Spinal cord (tissue), 10 donors: ENCODE data around the gene CCDC50. TPM values are rescaled to one million over a fixed set of nuclear protein-coding genes. Genes with fewer than 3 reads are reported as not detected.

Experiments used
- DNase-seq, 6 donors: peaks; one replicate each; pipeline versions ENCODE4 v3.0.0 to v3.0.0-alpha.2; 2013 to 2015; ENCODE audit warnings: low spot score in 6 of 6, low read depth in 4 of 6
- H3K27ac ChIP-seq: one replicate; pipeline ENCODE4 v1.5.1; 2013; ENCODE audit warnings: low read depth, low read length, control low read depth
- H3K27me3 ChIP-seq: one replicate; pipeline ENCODE4 v1.6.1; 2013; ENCODE audit warnings: low read length; ENCODE audit not compliant: control insufficient read depth, insufficient read depth
- H3K36me3 ChIP-seq: one replicate; pipeline ENCODE4 v1.6.1; 2013; ENCODE audit warnings: low read length; ENCODE audit not compliant: control insufficient read depth, insufficient read depth
- H3K4me1 ChIP-seq: one replicate; pipeline ENCODE4 v1.6.1; 2013; ENCODE audit warnings: low read length; ENCODE audit not compliant: control insufficient read depth, insufficient read depth
- H3K4me3 ChIP-seq: one replicate; pipeline ENCODE4 v1.5.1; 2013; ENCODE audit warnings: low read depth, low read length, control low read depth
- H3K9me3 ChIP-seq: one replicate; pipeline ENCODE4 v1.6.1; 2013; ENCODE audit warnings: low read length; ENCODE audit not compliant: control insufficient read depth, insufficient read depth
- WGBS: methylation state at CpG from one replicate; pipeline ENCODE4 v1.1.5; 2013; ENCODE audit warnings: missing lambda C conversion rate; ENCODE audit not compliant: insufficient coverage; 5-methylcytosine and 5-hydroxymethylcytosine counted together
- polyA plus RNA-seq, 2 donors: library from polyadenylated mRNA; unstranded; fragments of 120-200 nt; gene quantifications; one replicate each; pipeline ENCODE4 v1.2.1, GENCODE V29; 2013; ENCODE audit not compliant: insufficient read length in 2 of 2
- total RNA-seq, 2 donors: library from RNA; depleted of rRNA in 1 of 2; stranded (reverse); fragments of 120-200 nt in 1 of 2; fragments of >200 nt in 1 of 2; gene quantifications; one replicate each; pipeline versions ENCODE4 v1.2.3 to v1.2.4, GENCODE V29; 2013 to 2014
- donor health status: healthy.

Gene CCDC50
- total and polyA plus RNA-seq, 4 donors, result 35.8 to 70.3 (median 55.1) TPM

- H3K27ac ChIP-seq, result no peak overlapping the region
- no peak overlapping the region for H3K4me3 ChIP-seq
- H3K36me3 ChIP-seq, result no peaks in the 10 kb centered on the region
- DNase-seq, result peak in 2 of 6 donors; percentile 26 to 77
- no peaks in the 10 kb centered on the region for H3K9me3 ChIP-seq
- no peaks in the 10 kb centered on the region for H3K27me3 ChIP-seq
- H3K4me1 ChIP-seq, result no peaks in the 10 kb centered on the region
Measured at GRCh38 chr3:191342411-191342810, 13.2 kb downstream of the CCDC50 start.

- Histone ChIP-seq H3K27me3 (no peaks in the 10 kb centered on the region), H3K9me3 (no peaks in the 10 kb centered on the region), H3K27ac (no peak overlapping the region), H3K36me3 (no peaks in the 10 kb centered on the region), H3K4me3 (no peak overlapping the region), H3K4me1 (no peaks in the 10 kb centered on the region)
- 63% methylated on average over 1 of the region's 4 CpGs for WGBS
- DNase-seq, result no peak
Measured at GRCh38 chr3:191343115-191343514, 13.9 kb downstream of the CCDC50 start.

- no CpG with 5 or more reads among the region's 5 CpGs for WGBS
- Histone ChIP-seq H3K36me3 (no peaks in the 10 kb centered on the region), H3K27ac (no peak overlapping the region), H3K4me1 (no peaks in the 10 kb centered on the region), H3K27me3 (no peaks in the 10 kb centered on the region), H3K9me3 (no peaks in the 10 kb centered on the region), H3K4me3 (no peak overlapping the region)
- no peak for DNase-seq
Measured at GRCh38 chr3:191343913-191344312, 14.7 kb downstream of the CCDC50 start.

- Histone ChIP-seq H3K4me1 (no peaks in the 10 kb centered on the region), H3K27me3 (no peaks in the 10 kb centered on the region), H3K9me3 (no peaks in the 10 kb centered on the region), H3K36me3 (no peaks in the 10 kb centered on the region), H3K27ac (no peak overlapping the region), H3K4me3 (no peak overlapping the region)
- no peak for DNase-seq
- WGBS, result no CpG with 5 or more reads among the region's 5 CpGs
Measured at GRCh38 chr3:191345334-191345733, 16.1 kb downstream of the CCDC50 start.

- DNase-seq, result no peak
- Histone ChIP-seq H3K27me3 (no peaks in the 10 kb centered on the region), H3K36me3 (no peaks in the 10 kb centered on the region), H3K27ac (no peak overlapping the region), H3K4me3 (no peak overlapping the region), H3K4me1 (no peaks in the 10 kb centered on the region), H3K9me3 (no peaks in the 10 kb centered on the region)
- WGBS, result 53% methylated on average over 2 of the region's 3 CpGs
Measured at GRCh38 chr3:191347228-191347627, 18.0 kb downstream of the CCDC50 start.

GRCh38 chr3:191348098-191348497 lies 18.9 kb downstream of the CCDC50 start:
- no peak for DNase-seq
- Histone ChIP-seq H3K27me3 (no peaks in the 10 kb centered on the region), H3K36me3 (no peaks in the 10 kb centered on the region), H3K4me3 (no peak overlapping the region), H3K9me3 (no peaks in the 10 kb centered on the region), H3K27ac (no peak overlapping the region), H3K4me1 (no peaks in the 10 kb centered on the region)
- WGBS, result no CpG with 5 or more reads among the region's 1 CpG

GRCh38 chr3:191350396-191351090 lies 21.3 kb downstream of the CCDC50 start:
- H3K4me1 ChIP-seq, result no peaks in the 10 kb centered on the region
- no peaks in the 10 kb centered on the region for H3K9me3 ChIP-seq
- H3K27ac ChIP-seq, result no peak overlapping the region
- no peak for DNase-seq
- WGBS, result 60% methylated on average over 4 of the region's 5 CpGs
- no peaks in the 10 kb centered on the region for H3K36me3 ChIP-seq
- no peak overlapping the region for H3K4me3 ChIP-seq
- H3K27me3 ChIP-seq, result no peaks in the 10 kb centered on the region

- Histone ChIP-seq H3K9me3 (no peaks in the 10 kb centered on the region), H3K36me3 (no peaks in the 10 kb centered on the region), H3K27me3 (no peaks in the 10 kb centered on the region), H3K27ac (no peak overlapping the region), H3K4me1 (no peaks in the 10 kb centered on the region), H3K4me3 (no peak overlapping the region)
- no CpG with 5 or more reads among the region's 1 CpG for WGBS
- no peak for DNase-seq
Measured at GRCh38 chr3:191352014-191352413, 22.8 kb downstream of the CCDC50 start.

- WGBS, result 54% methylated on average over 6 of the region's 7 CpGs
- Histone ChIP-seq H3K9me3 (no peaks in the 10 kb centered on the region), H3K27me3 (no peaks in the 10 kb centered on the region), H3K27ac (peak overlapping the region; percentile 2), H3K4me3 (no peak overlapping the region), H3K36me3 (no peaks in the 10 kb centered on the region), H3K4me1 (no peaks in the 10 kb centered on the region)
- DNase-seq, result peak in 1 of 6 donors; percentile 22
Measured at GRCh38 chr3:191353022-191353777, 24.0 kb downstream of the CCDC50 start.

GRCh38 chr3:191355406-191355805 lies 26.2 kb downstream of the CCDC50 start:
- Histone ChIP-seq H3K4me1 (no peaks in the 10 kb centered on the region), H3K27me3 (no peaks in the 10 kb centered on the region), H3K4me3 (no peak overlapping the region), H3K27ac (no peak overlapping the region), H3K9me3 (no peaks in the 10 kb centered on the region), H3K36me3 (no peaks in the 10 kb centered on the region)
- WGBS, result no CpG with 5 or more reads among the region's 4 CpGs
- DNase-seq, result no peak
